ENCODE results near the gene KIF25.

The KIF25 gene, protein sequence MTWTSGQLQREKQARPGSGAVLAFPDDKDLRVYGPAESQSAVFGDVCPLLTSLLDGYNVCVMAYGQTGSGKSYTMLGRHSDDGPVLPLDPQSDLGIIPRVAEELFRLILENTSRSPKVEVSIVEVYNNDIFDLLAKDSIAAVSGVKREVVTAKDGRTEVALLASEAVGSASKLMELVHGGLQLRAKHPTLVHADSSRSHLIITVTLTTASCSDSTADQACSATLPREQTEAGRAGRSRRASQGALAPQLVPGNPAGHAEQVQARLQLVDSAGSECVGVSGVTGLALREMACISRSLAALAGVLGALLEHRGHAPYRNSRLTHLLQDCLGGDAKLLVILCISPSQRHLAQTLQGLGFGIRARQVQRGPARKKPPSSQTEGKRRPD

GRCh38 chr6:167997642-167998041 lies at the start of gene KIF25:
Gene KIF25 (plus strand): TSS chr6:167997671. CDS start chr6:168029586, 31,915 bp downstream.
- no peak for DNase-seq (ENCODE audit: low read depth)
- no peak within 1 kb of the TSS for H3K4me3 ChIP-seq (ENCODE audit: low read depth, low read length)

GRCh38 chr6:167947716-167948115 lies 49.8 kb upstream of the KIF25 start:
- no peak for DNase-seq (ENCODE audit: low read depth)
- H3K4me3 ChIP-seq (ENCODE audit: low read depth, low read length) = no peak overlapping the region

DNA sequence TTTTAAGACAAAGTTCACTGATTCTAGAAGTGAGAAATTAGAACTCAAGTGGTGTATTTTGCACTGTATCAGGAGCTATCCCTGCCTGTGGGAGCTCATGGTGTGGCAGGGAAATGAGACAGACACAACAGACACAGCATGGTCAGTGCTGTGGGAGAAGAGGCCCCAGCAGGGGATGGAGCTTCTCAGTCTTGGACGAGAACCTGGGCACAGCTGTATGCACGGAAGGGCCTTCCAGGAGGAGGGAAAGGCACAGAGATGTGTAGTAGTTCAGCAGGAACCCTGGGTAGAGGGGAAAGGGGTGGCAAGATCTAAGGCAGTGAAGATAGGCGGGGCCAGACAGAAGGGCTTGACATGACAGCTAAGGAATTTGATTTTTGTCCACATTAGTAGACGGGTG lies 48.8 kb upstream of the KIF25 start:
- DNase-seq (ENCODE audit: low read depth) = no peak
- no peak overlapping the region for H3K4me3 ChIP-seq (ENCODE audit: low read depth, low read length)

- DNase-seq (ENCODE audit: low read depth) = no peak
Measured at GRCh38 chr6:167949121-167949684, 48.3 kb upstream of the KIF25 start.

DNA sequence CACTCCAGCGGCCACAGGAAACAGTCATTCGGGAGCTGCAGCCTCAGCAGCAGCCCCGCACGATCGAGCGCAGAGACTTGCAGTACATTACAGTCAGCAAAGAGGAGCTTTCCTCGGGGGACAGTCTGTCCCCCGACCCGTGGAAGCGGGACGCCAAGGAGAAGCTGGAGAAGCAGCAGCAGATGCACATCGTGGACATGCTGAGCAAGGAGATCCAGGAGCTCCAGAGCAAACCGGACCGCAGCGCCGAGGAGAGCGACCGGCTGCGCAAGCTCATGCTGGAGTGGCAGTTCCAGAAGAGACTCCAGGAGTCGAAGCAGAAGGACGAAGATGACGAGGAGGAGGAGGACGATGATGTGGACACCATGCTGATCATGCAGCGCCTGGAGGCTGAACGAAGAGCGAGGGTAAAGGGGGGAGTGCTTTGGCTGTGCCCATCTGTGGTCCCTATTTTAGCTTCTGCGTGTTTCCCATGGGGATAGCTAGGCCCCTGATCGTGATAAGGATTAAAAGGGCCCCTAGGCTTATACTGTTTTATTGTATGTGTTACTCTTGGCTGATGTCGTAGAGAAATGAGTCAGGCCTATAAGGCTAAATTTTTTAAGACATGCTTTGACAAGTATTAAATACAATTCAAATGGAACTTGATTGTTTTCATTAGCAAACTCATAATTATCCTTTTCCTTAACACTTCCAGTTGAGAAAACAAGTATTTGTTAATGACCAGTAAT lies 45.5 kb upstream of the KIF25 start:
- H3K4me3 ChIP-seq (ENCODE audit: low read depth, low read length) = no peak overlapping the region
- DNase-seq (ENCODE audit: low read depth) = no peak

More at GRCh38 chr6:167949121-167949684, 48.3 kb upstream of the KIF25 start:
- H3K4me3 ChIP-seq (ENCODE audit: low read depth, low read length) = no peak overlapping the region

DNA sequence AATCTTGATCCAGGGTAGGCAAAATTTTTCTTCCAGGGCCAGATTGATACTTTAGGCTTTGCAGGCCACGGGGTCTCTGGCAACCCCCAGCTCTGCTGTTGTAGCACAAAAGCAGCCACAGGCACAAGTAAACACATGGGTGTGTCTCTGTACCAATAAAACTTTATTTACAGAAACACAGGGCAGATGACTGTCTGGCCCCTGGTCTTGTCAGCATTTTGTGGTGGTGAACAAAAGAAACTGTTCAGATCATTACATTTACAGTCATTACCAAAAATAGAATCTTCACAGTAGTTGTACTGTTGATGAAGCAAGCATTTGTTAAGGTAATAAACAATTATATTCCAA lies 45.0 kb upstream of the KIF25 start:
- no peak overlapping the region for H3K4me3 ChIP-seq (ENCODE audit: low read depth, low read length)
- DNase-seq (ENCODE audit: low read depth) = no peak

- H3K4me3 ChIP-seq (ENCODE audit: low read depth, low read length) = no peak overlapping the region
- DNase-seq (ENCODE audit: low read depth) = no peak
Measured at GRCh38 chr6:167953551-167953950, 43.9 kb upstream of the KIF25 start.

DNA sequence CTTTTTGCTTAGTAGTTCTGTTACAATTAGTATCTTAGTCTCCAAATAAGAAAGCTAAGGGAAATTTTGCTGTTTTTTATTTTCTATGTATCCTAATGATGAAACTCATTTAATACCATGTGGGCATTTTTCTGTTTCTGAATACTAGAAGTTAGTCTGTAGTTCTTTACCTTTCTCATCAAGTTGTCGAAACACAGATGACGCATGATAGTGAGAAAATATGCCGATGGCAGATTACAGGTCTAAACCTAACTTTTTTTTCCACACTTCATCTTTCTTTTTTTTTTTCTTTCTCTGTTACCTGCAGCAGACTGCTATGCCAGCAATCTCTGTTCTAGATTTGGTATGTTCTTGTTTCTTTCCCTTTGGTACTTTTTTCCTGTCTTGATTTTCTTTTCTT lies 43.3 kb upstream of the KIF25 start:
- H3K4me3 ChIP-seq (ENCODE audit: low read depth, low read length) = no peak overlapping the region
- DNase-seq (ENCODE audit: low read depth) = no peak

GRCh38 chr6:167956491-167956890 lies 41.0 kb upstream of the KIF25 start:
- DNase-seq (ENCODE audit: low read depth) = no peak
- H3K4me3 ChIP-seq (ENCODE audit: low read depth, low read length) = no peak overlapping the region

- no peak for DNase-seq (ENCODE audit: low read depth)
- H3K4me3 ChIP-seq (ENCODE audit: low read depth, low read length) = no peak overlapping the region
Measured at GRCh38 chr6:167956983-167957492, 40.4 kb upstream of the KIF25 start.

GRCh38 chr6:167957626-167958025 lies 39.8 kb upstream of the KIF25 start:
- DNase-seq (ENCODE audit: low read depth) = no peak
- no peak overlapping the region for H3K4me3 ChIP-seq (ENCODE audit: low read depth, low read length)

DNA sequence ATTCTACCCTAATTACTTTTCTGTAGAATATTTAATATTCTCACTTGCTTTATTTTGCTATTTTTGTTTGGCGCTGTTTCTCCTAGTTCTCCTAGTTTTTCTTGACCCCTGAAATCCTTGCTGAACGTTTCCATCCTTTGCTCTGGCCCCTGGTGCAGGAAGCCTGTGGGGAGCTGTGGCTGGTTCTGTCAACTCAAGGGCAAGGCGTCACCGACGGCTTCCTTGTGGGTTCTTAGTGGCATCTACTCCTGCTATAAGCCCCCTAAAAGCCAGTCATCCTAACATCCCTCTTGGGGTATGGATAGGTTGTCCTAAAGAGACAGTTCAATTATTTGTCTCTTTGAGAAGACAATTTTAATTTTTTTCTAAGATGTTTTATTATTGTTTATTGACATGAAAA lies 36.9 kb upstream of the KIF25 start:
- no peak overlapping the region for H3K4me3 ChIP-seq (ENCODE audit: low read depth, low read length)
- no peak for DNase-seq (ENCODE audit: low read depth)

- no peak for DNase-seq (ENCODE audit: low read depth)
- H3K4me3 ChIP-seq (ENCODE audit: low read depth, low read length) = no peak overlapping the region
Measured at GRCh38 chr6:167962711-167963110, 34.8 kb upstream of the KIF25 start.

DNA sequence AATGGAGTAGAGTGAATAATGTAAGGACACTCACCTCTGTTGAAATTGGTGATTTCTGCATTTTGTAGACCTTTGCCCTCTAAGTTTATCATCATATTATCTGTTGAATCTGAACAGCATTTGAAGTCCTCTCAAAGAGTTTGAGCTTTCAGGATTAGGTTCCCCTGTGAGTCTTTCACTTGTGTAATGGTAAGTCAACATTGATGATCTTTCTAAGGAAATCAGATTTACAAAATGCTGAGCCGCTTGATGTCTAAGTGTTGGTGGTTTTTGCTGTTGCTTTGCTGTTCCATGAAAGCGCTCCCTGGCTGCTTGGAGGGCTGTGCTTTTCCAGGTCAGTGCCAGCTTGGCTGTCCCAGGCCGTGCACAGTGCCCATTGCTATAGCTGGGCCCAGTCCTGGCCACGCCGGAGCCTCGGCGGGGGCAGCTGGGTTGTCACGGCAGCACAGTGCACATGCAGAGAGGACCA lies 33.8 kb upstream of the KIF25 start:
- DNase-seq (ENCODE audit: low read depth) = no peak
- no peak overlapping the region for H3K4me3 ChIP-seq (ENCODE audit: low read depth, low read length)

GRCh38 chr6:167965592-167966539 lies 31.6 kb upstream of the KIF25 start:
- H3K4me3 ChIP-seq (ENCODE audit: low read depth, low read length) = no peak overlapping the region
- no peak for DNase-seq (ENCODE audit: low read depth)

- no peak overlapping the region for H3K4me3 ChIP-seq (ENCODE audit: low read depth, low read length)
- no peak for DNase-seq (ENCODE audit: low read depth)
Measured at GRCh38 chr6:167966540-167966905, 30.9 kb upstream of the KIF25 start.

DNA sequence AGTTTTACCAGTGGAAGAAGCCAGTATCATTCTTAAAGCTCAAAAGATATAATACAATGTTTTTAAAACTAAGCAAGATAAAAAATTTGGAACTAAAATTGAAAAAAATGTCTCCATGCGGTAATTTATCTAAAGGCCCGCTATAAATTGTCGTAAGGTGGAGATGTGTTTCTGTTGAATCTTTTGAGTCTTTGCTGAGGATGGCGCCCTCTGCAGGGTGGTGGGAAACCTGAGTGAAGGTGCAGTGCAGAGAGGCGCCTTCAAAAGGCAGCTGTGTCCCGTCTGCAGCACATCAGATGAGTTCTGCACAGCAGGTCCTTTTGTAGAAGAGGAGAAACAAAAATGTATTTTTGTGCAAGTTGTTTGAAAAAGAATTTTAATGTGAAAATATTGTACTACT lies 29.4 kb upstream of the KIF25 start:
- H3K4me3 ChIP-seq (ENCODE audit: low read depth, low read length) = no peak overlapping the region
- DNase-seq (ENCODE audit: low read depth) = no peak

DNA sequence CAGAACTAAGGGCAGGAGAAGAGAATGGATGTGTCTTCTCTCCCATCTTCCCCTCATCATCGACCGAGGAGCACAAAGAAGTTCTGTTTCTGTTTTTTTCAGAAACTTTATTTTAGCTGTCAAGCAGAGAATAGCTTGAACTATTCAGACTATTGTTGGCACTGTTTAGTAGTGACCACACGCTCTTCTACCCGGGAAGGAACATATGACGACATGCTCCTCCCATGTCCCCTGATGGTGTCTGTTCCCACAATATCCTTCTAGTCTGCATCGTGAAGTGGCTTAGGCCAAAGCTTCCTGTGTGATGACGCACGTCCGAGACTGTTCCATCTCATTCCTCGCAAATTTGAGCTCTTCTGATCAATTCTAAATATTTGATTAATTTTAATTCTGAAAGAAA lies 27.2 kb upstream of the KIF25 start:
- H3K4me3 ChIP-seq (ENCODE audit: low read depth, low read length) = no peak overlapping the region
- DNase-seq (ENCODE audit: low read depth) = no peak

GRCh38 chr6:167972193-167972592 lies 25.3 kb upstream of the KIF25 start:
- H3K4me3 ChIP-seq (ENCODE audit: low read depth, low read length) = no peak overlapping the region
- no peak for DNase-seq (ENCODE audit: low read depth)

Measured in skeletal muscle cell (primary cell).